ENCODE data around the gene POLRMT. TPM values are rescaled to one million over a fixed set of nuclear protein-coding genes. Genes with fewer than 3 reads are reported as not detected.
"Not testable (repeated sequence)": the region's sequence is repeated elsewhere in the genome, so short reads cannot be mapped to it uniquely, and the experiment has no call there.

The POLRMT gene
- total RNA-seq, 1 donor from 2014 or later: 68.4 TPM

DNA sequence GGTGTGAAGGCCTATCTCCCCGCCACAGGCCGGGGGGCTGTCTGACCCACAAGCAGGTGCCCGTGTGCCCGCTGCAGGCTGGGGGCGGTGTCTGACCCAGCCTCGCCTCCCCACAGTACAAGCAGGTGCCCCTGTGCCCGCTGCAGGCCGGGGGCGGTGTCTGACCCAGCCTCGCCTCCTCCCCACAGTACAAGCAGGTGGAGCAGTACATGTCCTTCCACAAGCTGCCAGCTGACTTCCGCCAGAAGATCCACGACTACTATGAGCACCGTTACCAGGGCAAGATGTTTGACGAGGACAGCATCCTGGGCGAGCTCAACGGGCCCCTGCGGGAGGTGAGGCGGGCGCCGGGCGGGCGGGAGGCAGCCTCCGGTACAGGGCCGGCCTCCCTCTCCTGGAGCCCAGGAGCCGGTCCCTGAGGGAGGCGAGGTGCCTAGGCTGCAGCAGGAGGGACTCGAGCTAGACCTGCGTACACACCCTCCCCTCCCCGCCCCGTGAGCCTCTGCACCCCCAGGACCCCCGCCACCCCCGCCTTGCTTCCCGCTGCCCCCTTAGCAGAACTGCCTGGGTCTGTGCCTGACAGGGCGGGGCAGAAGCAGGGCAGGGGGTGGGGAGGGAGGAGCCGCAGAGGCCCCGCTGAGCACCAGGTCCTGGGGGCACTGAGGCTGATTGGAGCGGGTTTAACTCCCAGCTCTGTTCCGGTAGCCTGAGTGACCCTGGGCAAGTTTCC lies 23.1 kb downstream of the POLRMT start:
- TF ChIP-seq, protein P1, sequence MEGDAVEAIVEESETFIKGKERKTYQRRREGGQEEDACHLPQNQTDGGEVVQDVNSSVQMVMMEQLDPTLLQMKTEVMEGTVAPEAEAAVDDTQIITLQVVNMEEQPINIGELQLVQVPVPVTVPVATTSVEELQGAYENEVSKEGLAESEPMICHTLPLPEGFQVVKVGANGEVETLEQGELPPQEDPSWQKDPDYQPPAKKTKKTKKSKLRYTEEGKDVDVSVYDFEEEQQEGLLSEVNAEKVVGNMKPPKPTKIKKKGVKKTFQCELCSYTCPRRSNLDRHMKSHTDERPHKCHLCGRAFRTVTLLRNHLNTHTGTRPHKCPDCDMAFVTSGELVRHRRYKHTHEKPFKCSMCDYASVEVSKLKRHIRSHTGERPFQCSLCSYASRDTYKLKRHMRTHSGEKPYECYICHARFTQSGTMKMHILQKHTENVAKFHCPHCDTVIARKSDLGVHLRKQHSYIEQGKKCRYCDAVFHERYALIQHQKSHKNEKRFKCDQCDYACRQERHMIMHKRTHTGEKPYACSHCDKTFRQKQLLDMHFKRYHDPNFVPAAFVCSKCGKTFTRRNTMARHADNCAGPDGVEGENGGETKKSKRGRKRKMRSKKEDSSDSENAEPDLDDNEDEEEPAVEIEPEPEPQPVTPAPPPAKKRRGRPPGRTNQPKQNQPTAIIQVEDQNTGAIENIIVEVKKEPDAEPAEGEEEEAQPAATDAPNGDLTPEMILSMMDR (IDR thresholded peaks at IDR 0.05; ENCODE audit: unreplicated experiment): no peak
- Mint-ChIP-seq H3K36me3 (ENCODE audit: insufficient read depth) (peaks cover 5% of the 10 kb centered on the region), H3K4me1 (ENCODE audit: low read depth) (no peaks in the 10 kb centered on the region), H3K27me3 (no peaks in the 10 kb centered on the region), H3K27ac (no peak overlapping the region), H3K9me3 (ENCODE audit: low read depth) (no peaks in the 10 kb centered on the region), H3K4me3 (ENCODE audit: low read depth) (no peak overlapping the region)
- no peak for DNase-seq (ENCODE audit: low spot score, unreplicated experiment)

DNA sequence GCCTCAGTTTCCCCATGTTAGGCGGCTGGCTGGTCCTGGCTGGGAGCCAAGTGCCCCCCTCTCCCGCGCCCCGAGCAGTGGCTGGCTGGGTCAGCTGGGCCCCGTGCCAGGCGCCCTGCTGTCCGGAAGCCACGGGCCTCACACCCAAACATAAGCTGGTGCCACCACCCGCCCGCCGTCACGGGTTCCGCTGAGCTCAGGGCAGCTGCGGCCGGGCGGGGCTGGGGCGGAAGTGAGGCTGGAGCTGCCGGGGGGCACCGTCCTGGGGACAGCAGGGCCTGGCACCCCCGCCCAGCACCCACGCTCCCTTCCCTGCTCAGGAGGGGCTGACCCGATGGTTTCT lies 24.4 kb downstream of the POLRMT start:
- Mint-ChIP-seq H3K36me3 (ENCODE audit: insufficient read depth) (no peaks in the 10 kb centered on the region), H3K4me1 (ENCODE audit: low read depth) (no peaks in the 10 kb centered on the region), H3K27me3 (no peaks in the 10 kb centered on the region), H3K4me3 (ENCODE audit: low read depth) (no peak overlapping the region), H3K9me3 (ENCODE audit: low read depth) (no peaks in the 10 kb centered on the region), H3K27ac (no peak overlapping the region)
- TF ChIP-seq, protein P1 (IDR thresholded peaks at IDR 0.05; ENCODE audit: unreplicated experiment): no peak
- DNase-seq (ENCODE audit: low spot score, unreplicated experiment): no peak

DNA sequence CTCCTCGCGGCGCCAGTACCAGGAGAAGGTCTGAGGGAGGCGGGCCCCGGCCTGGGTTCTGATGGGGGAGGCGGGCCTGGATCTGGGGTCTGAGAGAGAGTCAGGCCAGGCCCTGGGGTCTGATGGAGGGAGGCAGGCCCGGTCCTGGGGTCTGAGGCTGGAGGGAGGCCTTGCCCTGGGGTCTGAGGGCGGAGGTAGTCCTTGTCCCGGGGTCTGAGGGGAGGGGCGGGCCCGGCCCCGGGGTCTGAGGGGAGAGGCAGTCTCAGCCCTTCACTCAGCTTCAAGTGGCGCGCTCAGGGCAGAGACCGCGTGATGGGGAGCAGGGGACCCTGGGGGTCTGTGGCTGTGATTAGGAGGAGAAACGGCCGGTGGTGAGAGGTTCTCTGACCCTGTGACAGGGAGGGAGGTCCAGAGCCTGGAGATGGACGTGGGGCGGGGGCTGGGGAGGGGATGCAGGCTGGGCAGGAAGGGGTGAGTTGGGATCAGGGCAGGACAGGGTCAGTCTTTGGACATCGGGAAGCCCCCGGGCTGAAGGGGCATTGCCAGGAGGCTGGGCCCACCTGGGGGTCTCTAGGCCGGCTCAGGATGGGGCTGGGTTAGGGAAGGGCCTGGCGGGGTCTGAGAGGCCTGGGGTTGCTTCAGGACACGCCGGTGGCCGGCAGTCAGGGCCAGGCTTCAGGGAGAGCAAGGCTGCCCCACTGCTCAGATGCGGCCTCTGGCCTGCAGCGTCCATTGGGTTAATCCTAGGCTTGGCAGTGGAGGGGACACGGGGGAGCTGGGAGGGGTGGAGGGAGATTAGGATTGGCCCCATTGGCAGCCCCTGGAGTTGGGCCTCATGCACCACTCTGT lies 25.0 kb downstream of the POLRMT start:
- no peaks in the 10 kb centered on the region for H3K4me1 Mint-ChIP-seq (ENCODE audit: low read depth)
- no peaks in the 10 kb centered on the region for H3K27me3 Mint-ChIP-seq
- no peaks in the 10 kb centered on the region for H3K9me3 Mint-ChIP-seq (ENCODE audit: low read depth)
- no peak overlapping the region for H3K4me3 Mint-ChIP-seq (ENCODE audit: low read depth)
- no peak overlapping the region for H3K27ac Mint-ChIP-seq
- no peak for DNase-seq (ENCODE audit: low spot score, unreplicated experiment)
- H3K36me3 Mint-ChIP-seq (ENCODE audit: insufficient read depth): no peaks in the 10 kb centered on the region
- TF ChIP-seq, protein P1 (IDR thresholded peaks at IDR 0.05; ENCODE audit: unreplicated experiment): no peak

DNA sequence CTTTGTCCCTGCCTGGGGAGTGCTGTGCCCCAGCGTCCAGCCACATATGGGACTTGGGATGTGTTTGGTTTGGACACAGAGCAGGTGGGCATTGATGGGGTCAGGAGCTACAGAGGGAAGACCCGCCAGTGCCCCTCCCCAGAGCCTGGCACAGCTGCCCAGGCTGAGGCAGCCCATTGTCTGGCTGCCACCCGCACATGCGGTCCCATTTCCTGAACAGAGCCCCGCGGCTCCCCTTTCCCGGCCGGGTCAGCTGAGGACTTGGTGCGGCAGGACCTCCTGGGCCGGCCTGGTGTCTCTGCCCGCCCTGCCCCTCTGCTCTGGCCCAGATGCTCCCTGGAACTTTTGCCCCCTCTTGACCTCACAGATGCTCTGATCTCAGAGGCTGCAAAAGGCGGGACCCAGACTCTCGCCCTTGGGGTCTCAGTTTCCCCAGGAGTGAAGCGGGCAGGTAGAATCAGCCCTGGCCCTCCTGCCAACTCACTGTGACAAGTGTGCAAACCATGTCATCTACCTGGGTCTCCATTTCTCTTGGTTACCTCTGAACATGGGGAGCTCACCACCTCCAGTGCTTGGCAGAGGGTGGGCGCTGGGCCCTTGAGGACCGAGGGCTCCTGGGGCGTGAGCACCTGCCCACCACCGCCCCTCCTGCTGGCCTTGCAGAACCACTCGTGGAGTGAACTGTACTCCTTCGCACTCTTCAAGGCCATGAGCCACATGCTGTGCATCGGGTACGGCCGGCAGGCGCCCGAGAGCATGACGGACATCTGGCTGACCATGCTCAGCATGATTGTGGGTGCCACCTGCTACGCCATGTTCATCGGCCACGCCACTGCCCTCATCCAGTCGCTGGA lies 25.8 kb downstream of the POLRMT start:
- Mint-ChIP-seq H3K4me3 (ENCODE audit: low read depth) (no peak overlapping the region), H3K9me3 (ENCODE audit: low read depth) (no peaks in the 10 kb centered on the region), H3K4me1 (ENCODE audit: low read depth) (no peaks in the 10 kb centered on the region), H3K27me3 (peaks cover 1% of the 10 kb centered on the region), H3K36me3 (ENCODE audit: insufficient read depth) (no peaks in the 10 kb centered on the region), H3K27ac (no peak overlapping the region)
- TF ChIP-seq, protein P1 (IDR thresholded peaks at IDR 0.05; ENCODE audit: unreplicated experiment): no peak
- no peak for DNase-seq (ENCODE audit: low spot score, unreplicated experiment)

DNA sequence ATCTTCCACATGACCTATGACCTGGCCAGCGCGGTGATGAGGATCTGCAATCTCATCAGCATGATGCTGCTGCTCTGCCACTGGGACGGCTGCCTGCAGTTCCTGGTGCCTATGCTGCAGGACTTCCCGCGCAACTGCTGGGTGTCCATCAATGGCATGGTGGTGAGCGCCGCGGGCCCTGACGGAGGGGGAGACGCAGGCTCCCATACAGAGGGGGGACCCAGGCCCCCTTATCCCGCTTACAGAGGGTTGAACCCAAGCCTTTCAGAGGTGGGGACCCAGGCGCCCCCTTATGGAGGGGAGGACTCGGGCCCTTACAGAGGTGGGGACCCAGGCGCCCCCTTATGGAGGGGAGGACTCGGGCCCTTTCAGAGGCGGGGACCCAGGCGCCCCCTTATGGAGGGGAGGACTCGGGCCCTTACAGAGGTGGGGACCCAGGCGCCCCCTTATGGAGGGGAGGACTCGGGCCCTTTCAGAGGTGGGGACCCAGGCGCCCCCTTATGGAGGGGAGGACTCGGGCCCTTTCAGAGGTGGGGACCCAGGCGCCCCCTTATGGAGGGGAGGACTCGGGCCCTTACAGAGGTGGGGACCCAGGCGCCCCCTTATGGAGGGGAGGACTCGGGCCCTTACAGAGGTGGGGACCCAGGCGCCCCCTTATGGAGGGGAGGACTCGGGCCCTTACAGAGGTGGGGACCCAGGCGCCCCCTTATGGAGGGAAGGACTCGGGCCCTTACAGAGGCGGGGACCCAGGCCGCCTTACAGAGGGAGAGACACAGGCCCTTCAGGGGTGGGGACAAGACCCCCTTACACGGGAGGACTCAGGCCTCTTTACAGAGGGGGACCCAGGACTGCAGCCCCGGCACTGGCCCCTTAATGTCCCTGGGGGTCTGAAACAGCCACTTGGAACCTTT lies 28.0 kb downstream of the POLRMT start:
- not testable (repeated sequence) for H3K36me3 Mint-ChIP-seq (ENCODE audit: insufficient read depth); H3K4me1 Mint-ChIP-seq (ENCODE audit: low read depth); H3K4me3 Mint-ChIP-seq (ENCODE audit: low read depth); H3K27me3 Mint-ChIP-seq; H3K27ac Mint-ChIP-seq; DNase-seq (ENCODE audit: low spot score, unreplicated experiment); H3K9me3 Mint-ChIP-seq (ENCODE audit: low read depth)
